Measurements from ENCODE around the gene C22orf39.
A peak's percentile ranks its signal among the peaks of the same experiment; 100 is the strongest.
"Not testable (repeated sequence)": the region's sequence is repeated elsewhere in the genome, so short reads cannot be mapped to it uniquely, and the experiment has no call there.

Gene C22orf39

DNA sequence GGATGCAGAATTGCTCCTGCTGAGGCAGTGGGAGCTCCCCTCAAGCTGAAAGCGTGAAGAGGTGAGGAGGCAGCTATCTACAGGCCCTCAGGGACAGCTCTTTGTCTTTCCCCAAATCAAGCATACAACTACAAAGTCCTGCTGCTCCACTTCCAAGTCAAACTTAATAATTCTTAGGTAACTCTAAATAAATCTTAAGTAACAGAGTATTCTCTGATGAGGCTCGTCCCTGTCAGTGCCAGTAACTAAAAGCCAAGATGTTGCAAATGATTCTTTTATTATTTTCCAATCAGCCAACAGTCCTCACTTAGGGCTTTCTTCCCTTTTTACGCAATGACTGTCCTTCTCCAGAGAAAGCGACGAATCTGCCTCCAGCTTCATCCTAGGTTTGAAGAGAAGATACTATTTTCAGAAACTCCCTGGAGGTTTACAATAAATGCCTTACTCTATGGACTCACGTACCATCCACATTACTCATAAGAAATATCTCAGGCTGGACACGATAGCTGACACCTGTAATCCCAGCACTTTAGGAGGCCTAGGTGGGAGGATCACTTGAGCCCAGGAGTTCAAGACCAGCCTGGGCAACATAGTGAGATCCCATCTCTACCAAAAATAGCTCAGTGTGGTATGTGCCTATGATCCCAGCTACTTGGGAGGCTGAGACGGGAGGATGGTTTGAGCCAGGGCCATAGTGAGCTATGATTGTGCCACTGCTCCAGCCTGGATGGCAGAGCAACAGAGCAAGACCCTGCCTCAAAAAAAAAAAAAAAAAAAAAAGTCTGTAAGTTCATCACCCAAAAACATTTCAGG lies 3.1 kb upstream of the C22orf39 start:
- no peak for DNase-seq

DNA sequence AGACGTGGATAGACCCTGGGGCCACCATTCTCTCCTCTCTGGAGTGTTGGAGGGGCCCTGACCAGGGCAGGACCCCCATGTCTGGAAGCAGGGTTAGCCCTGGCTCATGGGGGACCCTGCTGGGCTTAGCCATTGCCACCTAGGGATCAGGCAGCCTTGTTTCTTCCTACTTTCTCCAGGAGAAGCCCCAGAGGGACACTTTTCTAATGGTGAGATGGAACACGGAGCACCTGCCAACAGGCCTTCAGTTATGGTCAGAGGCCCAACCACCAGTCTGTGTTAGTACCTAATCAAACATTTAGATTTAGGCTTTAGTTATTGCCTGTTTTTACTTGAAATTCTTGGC lies 1.9 kb upstream of the C22orf39 start:
- no peak for DNase-seq

DNA sequence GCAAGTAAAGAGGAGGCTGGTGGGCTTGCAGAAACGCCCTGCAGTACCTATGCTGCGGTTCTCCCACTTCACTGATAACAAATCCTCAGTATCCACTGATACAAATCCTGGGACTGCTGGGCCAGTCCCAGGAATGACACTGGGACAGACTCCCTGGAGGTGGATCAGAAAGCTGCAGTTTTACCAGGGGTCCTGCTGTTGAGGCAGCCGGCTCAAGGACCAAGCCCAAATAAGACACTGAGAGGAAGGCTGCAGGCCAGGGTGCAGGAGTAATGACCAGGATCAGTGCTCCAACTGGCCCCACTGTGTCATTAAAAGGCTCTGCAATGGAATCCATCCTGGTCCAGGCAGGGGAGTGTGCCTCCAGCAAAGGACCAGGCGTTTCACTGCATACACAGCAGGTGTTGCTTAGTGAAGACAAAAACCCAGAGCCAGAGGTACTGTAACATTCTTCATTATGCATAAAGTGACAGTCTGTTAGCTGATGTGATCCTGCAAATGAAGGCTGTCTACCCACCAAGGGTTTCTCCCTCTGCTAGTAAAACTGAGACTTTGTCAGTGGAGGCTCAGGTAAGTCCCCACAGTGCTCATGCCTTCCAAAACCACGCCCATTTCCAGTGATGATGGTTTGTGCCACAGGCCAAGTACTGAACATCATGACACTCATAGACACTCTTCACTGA lies 1.4 kb upstream of the C22orf39 start:
- DNase-seq, result no peak

DNA sequence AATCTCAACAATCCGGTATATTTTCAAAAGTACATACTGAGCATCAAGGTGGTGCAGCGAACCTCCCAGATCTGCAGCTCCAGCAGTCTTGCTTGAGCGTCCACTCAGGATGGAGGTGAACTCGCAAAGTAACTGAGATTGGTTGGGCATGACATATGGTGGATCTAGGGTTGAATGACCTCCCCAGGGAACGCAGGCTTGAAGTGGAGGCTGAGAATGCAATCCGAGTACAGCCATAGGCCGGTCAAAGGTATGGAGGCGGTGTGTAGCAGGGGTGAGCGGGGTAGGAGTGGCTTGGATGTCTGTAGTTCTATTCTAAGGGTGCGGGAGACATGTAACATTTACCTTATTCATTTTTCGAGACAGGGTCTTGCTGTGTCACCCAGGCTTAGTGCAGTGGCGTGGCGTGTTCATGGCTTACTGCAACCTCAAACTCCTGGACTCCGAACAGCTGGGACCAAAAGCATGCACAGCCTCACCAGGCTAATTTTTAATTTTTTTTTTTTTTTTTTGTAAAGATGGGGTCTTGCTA lies 631 bp upstream of the C22orf39 start:
- DNase-seq, result peak; percentile 40

DNA sequence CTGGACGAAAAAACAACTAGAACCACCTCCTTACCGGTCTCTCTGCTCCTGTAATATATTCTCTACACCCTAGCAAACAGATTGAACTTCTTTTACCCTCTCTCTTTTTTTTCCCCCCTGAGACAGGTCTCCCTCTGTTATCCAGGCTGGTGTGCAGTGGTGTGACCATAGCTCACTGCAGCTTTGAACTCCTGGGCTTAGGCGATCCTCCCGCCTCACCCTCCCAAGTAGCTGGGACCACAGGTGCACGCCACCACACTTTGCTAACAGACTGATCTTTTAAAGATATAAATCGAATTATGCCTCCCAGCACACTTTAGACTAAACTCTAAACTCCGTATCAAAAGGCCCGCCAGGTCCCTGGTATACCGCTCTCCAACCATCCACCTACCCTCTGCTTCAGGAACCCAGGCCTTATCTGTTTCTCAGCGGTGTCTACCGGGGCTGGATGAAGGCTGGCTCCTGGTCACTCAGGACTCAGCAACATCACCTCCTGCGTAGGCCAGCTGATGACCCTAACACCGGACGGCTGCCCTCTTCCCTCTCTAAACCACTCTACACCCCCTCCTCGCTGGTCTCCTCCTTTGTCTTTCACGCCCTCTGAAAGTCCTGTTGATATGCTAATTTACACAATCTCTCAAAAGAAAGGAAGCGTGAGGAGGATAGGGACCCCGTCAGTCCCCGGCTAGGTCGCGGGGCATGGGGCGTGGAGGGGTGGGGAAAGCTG lies 745 bp downstream of the C22orf39 start:
- DNase-seq, result no peak

DNA sequence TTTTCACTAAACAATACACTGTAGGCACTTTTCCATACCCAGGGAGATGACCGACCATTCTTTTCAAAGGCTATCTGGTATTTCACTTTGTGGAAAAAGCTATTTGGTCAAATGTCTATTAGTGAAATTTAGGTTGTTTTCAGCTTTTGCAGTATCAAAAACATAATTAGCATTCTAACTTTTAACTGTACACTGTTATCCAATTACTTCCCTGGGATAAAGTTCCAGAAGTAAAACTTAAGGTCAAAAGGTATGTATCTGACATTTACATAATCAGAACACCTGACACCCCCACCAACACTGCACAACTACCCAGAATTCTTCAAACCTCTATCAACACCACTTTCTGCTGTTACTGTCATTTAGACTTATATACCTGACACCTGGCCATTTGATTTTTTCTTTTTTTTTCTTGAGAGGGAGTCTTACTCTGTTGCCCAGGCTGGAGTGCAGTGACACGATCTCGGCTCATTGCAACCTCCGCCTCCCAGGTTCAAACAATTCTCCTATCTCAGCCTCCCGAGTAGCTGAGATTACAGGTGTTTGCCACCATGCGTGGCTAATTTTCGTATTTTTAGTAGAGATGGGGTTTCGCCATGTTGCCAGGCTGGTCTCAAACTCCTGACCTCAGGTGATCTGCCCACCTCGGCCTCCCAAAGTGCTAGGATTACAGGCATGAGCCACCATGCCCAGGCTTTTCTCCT lies 2.1 kb downstream of the C22orf39 start:
- DNase-seq, result not testable (repeated sequence)

DNA sequence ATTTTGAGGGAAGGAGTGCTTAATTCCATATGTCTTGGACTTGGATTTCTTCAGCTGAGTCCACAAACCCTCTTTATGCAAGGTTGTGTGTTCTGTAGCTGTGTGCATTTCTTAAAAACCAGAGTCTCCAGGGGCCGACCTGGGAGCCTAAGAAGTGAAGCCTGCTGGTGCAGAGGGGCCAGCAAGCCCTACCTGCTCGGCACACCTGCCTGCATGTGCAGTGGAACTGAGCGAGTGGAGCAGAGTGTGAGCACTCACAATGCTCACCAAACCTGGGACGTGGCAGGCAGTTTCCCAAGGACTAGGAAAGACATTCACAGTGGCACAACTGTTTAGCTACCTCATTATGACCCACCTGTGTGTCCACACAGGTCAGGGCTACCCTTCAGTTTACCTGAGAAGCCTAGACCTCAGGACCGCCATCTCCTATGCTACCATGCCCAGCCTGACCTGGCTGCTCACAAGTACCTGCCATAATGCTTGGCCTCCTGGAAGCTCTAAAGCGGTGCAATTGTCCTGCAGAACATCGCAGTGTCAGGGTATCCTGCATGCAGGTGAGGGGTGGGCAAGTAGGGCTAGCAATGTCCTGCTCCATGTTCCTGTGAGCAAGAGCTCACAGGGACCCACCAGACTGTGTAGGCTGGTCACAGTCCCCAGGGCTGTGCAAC lies 3.8 kb downstream of the C22orf39 start:
- no peak for DNase-seq

DNA sequence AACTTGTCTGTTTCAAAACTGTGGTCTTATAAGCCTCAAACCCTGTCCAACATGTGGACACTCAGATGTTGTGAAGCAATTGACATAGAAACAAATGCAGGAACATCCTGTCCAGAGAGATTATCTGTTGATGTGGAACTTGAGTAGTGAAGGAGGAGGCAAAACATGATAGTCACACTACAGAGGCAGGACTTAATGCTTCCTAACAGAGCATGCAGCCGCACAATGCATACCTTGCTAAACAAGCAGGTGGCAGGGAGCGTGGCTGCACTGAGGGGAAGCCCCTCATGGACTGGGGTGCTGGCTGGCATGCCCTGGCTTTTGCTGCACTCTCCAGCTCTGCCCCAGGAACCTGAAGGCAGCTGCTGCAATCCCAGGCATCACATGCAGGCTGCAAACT lies 5.3 kb downstream of the C22orf39 start:
- no peak for DNase-seq

DNA sequence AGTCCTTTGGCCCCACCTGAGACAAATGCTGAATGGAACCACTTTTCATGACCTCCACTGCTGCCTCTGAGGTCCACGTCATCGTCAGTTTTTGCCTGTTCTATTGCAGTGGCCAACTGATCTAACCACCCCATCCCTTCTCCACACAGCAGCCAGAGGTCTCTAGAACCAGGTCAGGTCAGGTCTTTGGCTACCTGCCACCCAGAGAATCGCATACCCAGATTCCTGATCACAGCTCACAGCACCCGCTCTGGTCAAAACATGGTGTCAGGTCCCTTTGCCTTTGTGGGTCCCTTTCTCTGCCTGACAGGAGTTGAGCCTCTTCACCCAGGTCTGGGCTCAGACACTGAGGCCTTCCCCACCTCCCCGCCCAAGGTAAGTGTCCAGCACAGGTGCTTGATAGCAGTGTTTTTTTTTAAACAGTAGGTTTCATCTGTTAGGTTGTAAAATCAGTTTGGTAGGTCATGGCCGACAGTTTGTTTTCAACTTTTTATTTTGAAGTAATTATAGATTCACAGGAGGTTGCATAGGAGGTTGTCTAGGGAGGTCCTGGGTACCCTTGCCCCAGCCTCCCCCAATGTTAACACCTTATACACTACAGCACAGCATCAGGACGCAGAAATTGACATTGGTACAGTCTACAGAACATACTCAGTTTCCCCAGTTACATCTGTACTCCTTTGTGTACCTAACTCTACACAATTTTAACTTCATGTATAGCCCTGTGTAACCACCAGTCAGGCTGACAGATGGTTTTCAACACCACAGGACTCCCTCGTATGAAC lies 6.9 kb downstream of the C22orf39 start:
- DNase-seq, result no peak

DNA sequence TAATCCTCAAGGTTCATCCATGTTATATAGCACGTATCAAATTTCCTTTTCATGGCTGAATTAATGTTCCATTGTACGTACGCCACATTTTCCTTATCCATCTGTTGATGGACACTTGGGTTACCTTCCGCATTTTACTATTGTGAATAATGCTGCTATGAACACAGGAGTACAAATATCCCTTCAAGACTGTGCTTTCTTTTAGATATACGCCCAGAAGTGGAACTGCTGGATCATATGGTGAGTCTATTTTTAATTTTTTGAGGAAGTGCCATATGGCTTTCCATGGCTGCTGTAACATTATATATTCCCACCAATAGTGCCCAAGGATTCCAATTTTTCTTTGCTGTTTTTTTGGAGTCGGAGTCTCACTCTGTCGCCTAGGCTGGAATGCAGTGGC lies 9.2 kb downstream of the C22orf39 start:
- DNase-seq, result peak; percentile 16

DNA sequence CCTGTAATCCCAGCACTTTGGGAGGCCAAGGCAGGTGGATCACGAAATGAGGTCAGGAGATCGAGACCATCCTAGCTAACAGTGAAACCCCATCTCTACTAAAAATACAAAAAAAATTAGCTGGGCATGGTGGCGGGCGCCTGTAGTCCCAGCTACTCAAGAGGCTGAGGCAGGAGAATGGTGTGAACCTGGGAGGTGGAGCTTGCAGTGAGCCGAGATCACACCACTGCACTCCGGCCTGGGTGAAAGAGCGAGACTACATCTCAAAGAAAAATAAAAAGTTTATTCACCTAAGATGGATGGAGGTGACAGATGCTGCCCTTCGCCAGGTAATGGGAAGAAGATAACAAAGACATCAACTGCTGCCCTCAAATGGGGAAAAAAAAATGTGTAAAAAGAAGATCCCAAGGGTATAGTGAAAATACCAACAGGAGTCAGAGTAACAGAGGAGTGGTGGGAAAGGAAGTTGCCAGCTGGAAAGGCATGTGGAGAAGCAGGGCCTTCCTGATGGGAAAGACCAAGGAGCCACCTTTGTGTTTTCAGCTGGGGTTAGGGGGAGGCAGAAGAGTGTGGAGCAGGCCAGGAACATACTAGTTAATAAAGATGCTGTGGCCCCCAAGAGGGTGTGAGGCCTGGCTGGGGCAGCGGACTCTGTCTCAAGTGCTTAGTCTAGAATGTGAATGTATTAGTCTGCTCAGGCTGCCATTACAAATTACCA lies 10.9 kb downstream of the C22orf39 start:
- DNase-seq, result not testable (repeated sequence)

DNA sequence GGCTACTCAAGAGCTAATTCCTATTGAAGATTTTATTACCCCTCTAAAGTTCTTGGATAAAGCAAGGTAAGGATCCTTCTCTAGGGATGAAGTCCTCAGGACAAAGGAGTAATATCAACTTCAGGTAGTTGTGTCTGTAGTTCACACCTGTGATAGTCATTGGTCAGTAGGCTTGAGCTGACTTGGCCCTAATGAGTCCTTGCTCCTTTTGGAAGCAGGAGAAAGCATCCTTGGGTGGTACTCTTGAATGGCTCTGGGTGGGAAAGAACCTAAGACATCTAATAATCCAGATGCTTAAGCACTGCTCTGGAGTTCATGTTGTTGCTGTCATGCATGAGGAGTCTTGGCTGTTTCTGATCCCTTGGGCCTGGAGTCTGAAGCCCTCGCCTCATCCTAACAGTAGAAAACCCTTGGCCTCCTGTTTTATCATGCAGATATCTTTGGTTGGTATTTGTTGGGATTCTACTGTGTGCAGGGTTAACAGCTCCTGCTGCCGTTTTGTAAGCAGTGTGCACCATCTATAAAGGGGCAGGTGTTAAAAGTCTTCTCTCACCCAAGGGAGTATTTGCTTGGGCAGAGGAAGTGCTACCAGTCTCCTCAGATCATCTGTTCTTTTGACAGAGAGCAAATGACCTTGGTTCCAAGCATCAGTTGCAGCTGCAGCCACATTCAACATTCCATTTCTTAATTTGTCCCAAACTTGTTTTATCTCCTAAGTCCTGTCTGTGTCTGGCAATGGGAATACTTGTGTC lies 12.5 kb downstream of the C22orf39 start:
- no peak for DNase-seq

DNA sequence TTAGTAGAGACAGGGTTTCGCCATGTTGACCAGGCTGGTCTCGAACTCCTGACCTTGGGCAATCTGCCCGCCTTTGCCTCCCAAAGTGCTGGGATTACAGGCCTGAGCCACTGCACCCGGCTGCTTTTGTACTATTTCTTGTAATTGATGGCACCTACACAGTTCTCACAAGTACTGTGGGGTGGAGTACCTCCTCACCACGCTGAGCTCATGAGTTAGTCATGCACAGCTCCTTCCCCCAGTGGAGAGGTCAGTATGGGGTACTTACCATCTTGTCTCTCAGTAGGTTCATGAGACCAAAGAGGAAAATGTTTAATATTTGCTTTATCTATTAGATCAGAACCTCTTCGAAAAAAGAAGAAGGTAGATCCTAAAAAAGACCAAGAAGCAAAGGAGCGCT lies 13.1 kb downstream of the C22orf39 start:
- DNase-seq, result no peak

DNA sequence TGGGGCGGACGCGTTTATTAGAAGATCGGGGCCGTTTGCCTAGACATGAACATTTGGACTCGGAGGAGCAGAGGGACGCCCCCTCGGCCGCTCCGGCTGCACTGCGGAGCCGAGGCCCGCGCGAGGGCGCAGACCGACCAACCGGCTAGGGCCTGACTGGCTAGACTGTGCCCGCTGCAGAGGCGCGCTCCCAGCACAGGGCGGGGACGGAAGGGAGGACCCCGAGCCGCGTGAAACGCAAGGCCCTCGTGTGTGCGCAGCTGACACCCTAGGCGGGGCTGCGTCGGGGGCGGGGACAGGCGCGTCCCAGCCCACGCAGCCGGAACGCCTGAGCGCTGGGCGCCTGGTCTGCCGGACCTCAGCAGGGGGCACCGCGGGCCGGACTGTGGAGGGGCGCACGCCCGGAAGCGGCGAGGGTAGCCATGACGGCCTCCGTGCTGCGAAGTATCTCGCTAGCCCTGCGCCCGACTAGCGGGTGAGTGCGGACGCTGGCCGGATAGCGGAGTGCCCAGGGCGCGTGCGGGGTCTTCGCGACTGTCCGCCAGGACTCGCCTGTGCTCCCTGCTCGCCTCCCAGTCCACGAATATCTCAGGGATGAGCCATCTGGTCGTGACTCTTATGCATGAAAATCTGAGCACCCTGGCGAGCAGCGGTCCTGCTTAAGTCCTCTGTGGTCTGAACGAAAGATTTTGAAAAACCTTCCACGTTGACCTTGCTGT lies 15.2 kb downstream of the C22orf39 start, which contains the start of gene MRPL40:
Gene MRPL40, plus strand, starts transcription at position 413 of the 719 bp plus-strand sequence. Its CDS starts 10 bp downstream, at position 423.
- peak; percentile 63 for DNase-seq

DNA sequence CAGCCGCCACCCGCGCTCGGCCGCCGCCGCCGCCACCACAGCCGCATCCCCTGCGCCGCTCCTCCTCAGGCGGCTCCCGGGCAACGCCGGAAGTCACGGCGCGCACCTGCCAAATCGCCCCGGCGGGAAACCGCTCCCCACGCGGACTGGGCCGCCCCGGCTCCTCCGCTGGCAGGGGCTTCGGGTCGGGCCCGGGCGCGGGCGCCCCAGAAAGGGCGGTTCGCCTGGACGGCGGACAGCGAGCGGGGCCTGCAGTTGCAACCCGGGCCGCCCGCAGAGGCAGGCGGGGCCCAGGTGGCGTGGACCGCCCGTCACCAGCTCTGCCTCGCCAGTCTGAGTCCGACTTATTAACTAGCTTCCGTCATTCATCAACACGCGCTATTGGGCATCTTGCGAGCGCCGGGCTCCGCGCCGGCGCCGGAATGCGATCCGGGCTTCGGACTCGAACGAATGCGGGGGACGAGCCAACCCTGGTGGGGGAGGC lies 15.8 kb downstream of the C22orf39 start, which contains the start of gene HIRA:
Gene HIRA, minus strand, starts transcription at position 85 of the 484 bp plus-strand sequence. CDS start 257 bp downstream, outside the sequence.
- peak; percentile 22 for DNase-seq

DNA sequence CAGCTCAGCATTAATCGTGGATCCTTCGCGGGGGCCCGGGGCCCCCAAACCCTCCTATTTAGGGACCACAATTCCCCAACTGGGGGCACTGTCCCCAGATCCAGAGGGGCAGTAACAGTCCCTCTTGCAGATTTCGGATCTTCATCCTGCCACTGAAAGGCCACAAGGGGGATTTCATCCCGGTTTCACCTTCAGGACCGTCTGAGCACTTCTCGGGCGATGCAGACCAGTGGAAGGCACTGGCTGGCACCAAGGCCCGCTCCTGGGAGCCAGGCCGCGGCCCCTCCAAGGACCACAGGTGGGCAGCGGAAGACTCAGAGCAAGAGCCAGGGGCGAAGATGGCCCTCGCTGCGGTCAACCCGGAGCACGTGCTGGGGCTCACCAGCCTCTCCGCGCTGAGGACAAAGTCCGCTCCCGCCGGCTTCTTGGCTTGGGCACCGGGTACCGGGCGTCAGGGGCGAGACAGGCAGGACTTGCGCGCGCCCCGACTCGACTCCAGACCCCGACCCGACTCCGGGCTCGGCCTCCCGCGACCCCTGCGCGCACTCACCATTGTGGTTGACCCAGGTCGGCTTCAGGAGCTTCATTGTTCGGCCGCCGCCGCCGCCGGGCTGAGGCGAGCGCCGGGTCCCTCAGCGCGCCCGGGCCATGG lies 16.5 kb downstream of the C22orf39 start:
- no peak for DNase-seq

DNA sequence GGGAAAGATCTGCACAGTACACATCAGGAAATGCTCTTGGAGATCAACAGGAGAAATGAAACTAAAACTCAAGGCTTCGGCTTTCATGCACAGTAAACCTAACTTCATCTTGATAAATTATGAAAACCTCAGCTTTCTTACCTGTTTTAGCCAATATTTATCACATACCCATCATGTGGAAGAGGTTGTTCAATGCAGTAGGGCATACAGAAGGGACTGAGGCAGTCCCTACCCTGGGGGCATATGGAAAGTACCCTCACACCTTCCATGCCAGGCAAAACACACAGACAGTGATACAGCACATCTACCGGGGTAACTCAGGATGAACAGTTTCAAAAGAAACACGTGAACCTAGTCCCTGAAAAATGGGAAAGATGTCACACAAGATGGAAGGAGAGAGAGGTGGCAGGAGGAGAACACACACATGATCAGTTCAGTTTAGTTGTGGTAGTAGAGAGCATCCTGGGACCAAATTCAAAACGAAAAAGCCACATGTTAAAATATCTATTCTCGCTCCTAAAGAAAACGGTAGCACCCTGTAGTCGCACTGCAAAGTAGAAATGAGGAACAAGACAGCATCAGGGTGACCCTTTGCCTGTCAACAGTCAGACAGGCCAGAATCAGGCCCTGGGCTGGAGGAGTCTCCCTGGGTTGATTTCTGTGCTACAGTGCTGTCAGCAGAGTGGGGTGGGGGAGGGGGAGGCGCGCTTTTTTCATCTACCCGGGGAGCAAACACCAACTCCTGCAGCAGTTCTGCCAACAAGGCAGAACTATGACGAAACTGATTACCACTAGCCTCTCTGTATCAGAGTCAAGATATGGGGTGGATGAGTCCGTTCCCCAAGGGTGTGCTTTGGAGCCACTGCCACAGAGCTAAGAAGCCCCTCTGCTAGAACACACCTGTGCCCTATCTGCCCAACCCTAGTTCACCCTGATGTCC lies 17.3 kb downstream of the C22orf39 start:
- DNase-seq, result no peak
